ENCODE measurements around the gene FAM229A. TPM values are rescaled to one million over a fixed set of nuclear protein-coding genes. Genes with fewer than 3 reads are reported as not detected.

Gene FAM229A
- total RNA-seq, 1 experiment from 2014 or later = 4.2 TPM

GRCh38 chr1:32346532-32347157, 15.6 kb downstream of the FAM229A start:
- H3K36me3 ChIP-seq = no peaks in the 10 kb centered on the region
- peaks cover 3% of the 10 kb centered on the region; the same call in 1 of the 2 replicates for H3K4me1 ChIP-seq
- no peak for DNase-seq
- H3K9me3 ChIP-seq (replicated peaks) = no peaks in the 10 kb centered on the region
- H3K27me3 ChIP-seq = no peaks in the 10 kb centered on the region
- H3K27ac ChIP-seq = no peak overlapping the region
- H3K4me3 ChIP-seq = no peak overlapping the region

GRCh38 chr1:32345289-32345827, 16.9 kb downstream of the FAM229A start:
- Histone ChIP-seq H3K4me1 (no peaks in the 10 kb centered on the region), H3K9me3 (replicated peaks) (no peaks in the 10 kb centered on the region), H3K4me3 (no peak overlapping the region), H3K27me3 (no peaks in the 10 kb centered on the region), H3K27ac (no peak overlapping the region), H3K36me3 (no peaks in the 10 kb centered on the region)
- peak; percentile 48 to 57 for DNase-seq

- Histone ChIP-seq H3K9me3 (replicated peaks) (no peaks in the 10 kb centered on the region), H3K27me3 (no peaks in the 10 kb centered on the region), H3K4me3 (no peak overlapping the region), H3K36me3 (no peaks in the 10 kb centered on the region), H3K27ac (no peak overlapping the region), H3K4me1 (peaks cover 13% of the 10 kb centered on the region)
- no peak for DNase-seq
Observed at GRCh38 chr1:32342704-32343103, 19.6 kb downstream of the FAM229A start.

- Histone ChIP-seq H3K4me1 (peaks cover 19% of the 10 kb centered on the region), H3K27me3 (no peaks in the 10 kb centered on the region), H3K27ac (no peak overlapping the region), H3K9me3 (replicated peaks) (no peaks in the 10 kb centered on the region), H3K36me3 (no peaks in the 10 kb centered on the region), H3K4me3 (no peak overlapping the region)
- no peak for DNase-seq
Observed at GRCh38 chr1:32341971-32342370, 20.3 kb downstream of the FAM229A start.

GRCh38 chr1:32341186-32341757, 21.0 kb downstream of the FAM229A start:
- Histone ChIP-seq H3K9me3 (replicated peaks) (no peaks in the 10 kb centered on the region), H3K4me1 (peaks cover 25% of the 10 kb centered on the region), H3K27me3 (no peaks in the 10 kb centered on the region), H3K27ac (no peak overlapping the region), H3K4me3 (no peak overlapping the region), H3K36me3 (no peaks in the 10 kb centered on the region)
- DNase-seq = no peak

GRCh38 chr1:32339363-32339978, 22.8 kb downstream of the FAM229A start:
- Histone ChIP-seq H3K27me3 (no peaks in the 10 kb centered on the region), H3K9me3 (replicated peaks) (no peaks in the 10 kb centered on the region), H3K4me1 (peaks cover 25% of the 10 kb centered on the region), H3K36me3 (peaks cover 4% of the 10 kb centered on the region), H3K27ac (peak overlapping the region; percentile 89; the same call in 1 of the 2 replicates), H3K4me3 (no peak overlapping the region)
- DNase-seq = no peak

- H3K36me3 ChIP-seq = peaks cover 12% of the 10 kb centered on the region
- no peaks in the 10 kb centered on the region for H3K9me3 ChIP-seq (replicated peaks)
- H3K27me3 ChIP-seq = no peaks in the 10 kb centered on the region
- DNase-seq = peak in 1 of 2 experiments; percentile 42
- peak overlapping the region; percentile 23 for H3K4me3 ChIP-seq
- peaks cover 25% of the 10 kb centered on the region for H3K4me1 ChIP-seq
- H3K27ac ChIP-seq = peak overlapping the region; percentile 89
Observed at GRCh38 chr1:32338637-32339145, 23.6 kb downstream of the FAM229A start.

GRCh38 chr1:32337855-32338636, 24.2 kb downstream of the FAM229A start:
- Histone ChIP-seq H3K27ac (peak overlapping the region; percentile 89), H3K9me3 (replicated peaks) (no peaks in the 10 kb centered on the region), H3K4me3 (peak overlapping the region; percentile 23), H3K36me3 (peaks cover 19% of the 10 kb centered on the region), H3K4me1 (peaks cover 25% of the 10 kb centered on the region), H3K27me3 (no peaks in the 10 kb centered on the region)
- DNase-seq = peak; percentile 91 to 95

- H3K36me3 ChIP-seq = peaks cover 27% of the 10 kb centered on the region
- DNase-seq = peak; percentile 54 to 67
- H3K4me3 ChIP-seq = peak overlapping the region; percentile 98; the same call in 1 of the 2 replicates
- no peaks in the 10 kb centered on the region for H3K9me3 ChIP-seq (replicated peaks)
- no peak overlapping the region for H3K27ac ChIP-seq
- no peaks in the 10 kb centered on the region for H3K27me3 ChIP-seq
- H3K4me1 ChIP-seq = peaks cover 25% of the 10 kb centered on the region
Observed at GRCh38 chr1:32336963-32337675, 25.2 kb downstream of the FAM229A start.

- Histone ChIP-seq H3K27ac (no peak overlapping the region), H3K9me3 (replicated peaks) (no peaks in the 10 kb centered on the region), H3K4me3 (peak overlapping the region; percentile 98), H3K4me1 (peaks cover 25% of the 10 kb centered on the region), H3K27me3 (no peaks in the 10 kb centered on the region), H3K36me3 (peaks cover 32% of the 10 kb centered on the region)
- DNase-seq = no peak
Observed at GRCh38 chr1:32336591-32336932, 25.7 kb downstream of the FAM229A start.

- DNase-seq = peak; percentile 88 to 89
- Histone ChIP-seq H3K36me3 (peaks cover 38% of the 10 kb centered on the region), H3K9me3 (replicated peaks) (no peaks in the 10 kb centered on the region), H3K4me1 (peaks cover 25% of the 10 kb centered on the region), H3K27me3 (no peaks in the 10 kb centered on the region), H3K4me3 (peak within 1 kb of the TSS; percentile 98), H3K27ac (peak within 1 kb of the TSS; percentile 64)
Observed at GRCh38 chr1:32335790-32336590, 26.3 kb downstream of the FAM229A start, which contains the start of gene MARCKSL1. Gene MARCKSL1 (minus strand): TSS chr1:32336233. CDS start chr1:32336033, 200 bp downstream.

- Histone ChIP-seq H3K27ac (peak overlapping the region; percentile 64; the same call in 1 of the 2 replicates), H3K9me3 (replicated peaks) (no peaks in the 10 kb centered on the region), H3K36me3 (peaks cover 38% of the 10 kb centered on the region), H3K27me3 (no peaks in the 10 kb centered on the region), H3K4me1 (peaks cover 25% of the 10 kb centered on the region), H3K4me3 (peak overlapping the region; percentile 98)
- no peak for DNase-seq
Observed at GRCh38 chr1:32335535-32335789, 26.8 kb downstream of the FAM229A start.

GRCh38 chr1:32334864-32335534, 27.3 kb downstream of the FAM229A start:
- H3K4me3 ChIP-seq = peak overlapping the region; percentile 98
- H3K4me1 ChIP-seq = peaks cover 25% of the 10 kb centered on the region
- DNase-seq = peak; percentile 56 to 72
- H3K27ac ChIP-seq = peak overlapping the region; percentile 44
- H3K36me3 ChIP-seq = peaks cover 39% of the 10 kb centered on the region
- no peaks in the 10 kb centered on the region for H3K9me3 ChIP-seq (replicated peaks)
- H3K27me3 ChIP-seq = no peaks in the 10 kb centered on the region
